ENCODE results near the gene LEO1.

DNA sequence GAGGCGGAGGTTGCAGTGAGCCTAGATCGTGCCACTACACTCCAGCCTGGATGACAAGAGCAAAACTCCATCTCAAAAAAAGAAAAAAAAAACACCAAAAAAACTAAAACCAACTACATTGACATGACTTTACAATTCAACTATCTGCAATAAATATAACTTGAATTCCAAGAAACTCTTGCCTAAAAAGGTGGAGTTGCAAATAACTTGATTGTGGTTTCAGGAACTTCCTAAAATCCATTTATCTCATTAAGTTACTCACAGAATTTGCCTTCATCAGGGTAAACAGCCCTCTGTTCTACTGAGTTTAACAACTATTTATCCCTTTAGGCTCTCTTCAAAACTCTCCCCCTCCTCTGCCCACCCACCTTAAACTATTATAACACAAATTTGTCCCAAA is 44.7 kb upstream of the LEO1 start:
- TF ChIP-seq CTCF (IDR thresholded peaks at IDR 0.05) = no peak
- TF ChIP-seq POLR2A (IDR thresholded peaks at IDR 0.05; ENCODE audit: low read depth) = no peak
- TF ChIP-seq POLR2AphosphoS5 (IDR thresholded peaks at IDR 0.05) = no peak
